HEK293T (cell line): ENCODE data around the gene CCDC88B.

Experiments
- BHLHE40 ChIP-seq: fragments of 450-650 bp; IDR thresholded peaks from 2 replicates; pipeline ENCODE4 v1.6.1; 2016; ENCODE audit warnings: mild to moderate bottlenecking, moderate library complexity, borderline replicate concordance
- ELF4 ChIP-seq: fragments of 450-650 bp; IDR thresholded peaks from 2 replicates; pipeline ENCODE4 v1.6.1; 2017; ENCODE audit warnings: antibody characterized with exemption
- FOXA1 ChIP-seq: fragments of 450-650 bp; IDR thresholded peaks from 2 replicates; pipeline ENCODE4 v1.6.1; 2016; ENCODE audit warnings: mild to moderate bottlenecking
- FOXK2 ChIP-seq: fragments of 450-650 bp; IDR thresholded peaks from 2 replicates; pipeline ENCODE4 v1.6.1; 2016; ENCODE audit warnings: mild to moderate bottlenecking
- FOXM1 ChIP-seq: fragments of 450-650 bp; IDR thresholded peaks from 2 replicates; pipeline ENCODE4 v1.6.1; 2017; ENCODE audit warnings: mild to moderate bottlenecking, borderline replicate concordance
- NFRKB ChIP-seq: fragments of 450-650 bp; IDR thresholded peaks from 2 replicates; pipeline ENCODE4 v1.6.1; 2016; ENCODE audit warnings: mild to moderate bottlenecking, moderate library complexity
- PKNOX1 ChIP-seq: fragments of 450-650 bp; IDR thresholded peaks from 2 replicates; pipeline ENCODE4 v1.6.1; 2016
- SP1 ChIP-seq: fragments of 450-650 bp; IDR thresholded peaks from 2 replicates; pipeline ENCODE4 v1.6.1; 2017
- SUZ12 ChIP-seq: fragments of 450-650 bp; IDR thresholded peaks from 2 replicates; pipeline ENCODE4 v1.6.1; 2016; ENCODE audit warnings: mild to moderate bottlenecking
- TARDBP ChIP-seq: fragments of 450-650 bp; IDR thresholded peaks from 2 replicates; pipeline ENCODE4 v1.6.1; 2016
- ZNF384 ChIP-seq: fragments of 450-650 bp; IDR thresholded peaks from 2 replicates; pipeline ENCODE4 v1.6.1; 2016

- no peak for TF ChIP-seq BHLHE40
- no peak for TF ChIP-seq FOXA1
- TF ChIP-seq SP1 = no peak
- TF ChIP-seq FOXM1 = no peak
- no peak for TF ChIP-seq FOXK2
- no peak for TF ChIP-seq ZNF384
- no peak for TF ChIP-seq TARDBP
- TF ChIP-seq SUZ12 = no peak
- no peak for TF ChIP-seq PKNOX1
- no peak for TF ChIP-seq ELF4
- TF ChIP-seq NFRKB = no peak
Observed at GRCh38 chr11:64290352-64291261, 49.4 kb upstream of the CCDC88B start.
